ENCODE data around the gene RUVBL2.
"Not testable (repeated sequence)": the region's sequence is repeated elsewhere in the genome, so short reads cannot be mapped to it uniquely, and the experiment has no call there.

- TF ChIP-seq CTCF (conservative IDR thresholded peaks at IDR 0.05; ENCODE audit: low read depth, low read length); EZH2 (IDR thresholded peaks at IDR 0.05; ENCODE audit: borderline replicate concordance, low read depth, low read length, poor library complexity, severe bottlenecking): not testable (repeated sequence)
These were observed 55.3 kb downstream of the RUVBL2 start, which contains the start of gene CGB8 for GRCh38 chr19:49049011-49049410.
